ES-I3 (cell line): ENCODE data around the gene SYNE1.

Experiments used
- H3K36me3 ChIP-seq: 2 replicates; pipeline ENCODE4 v1.6.1; 2013; ENCODE audit warnings: mild to moderate bottlenecking, low read length, control low read depth, moderate library complexity; ENCODE audit not compliant: insufficient read depth
- H3K4me1 ChIP-seq: 2 replicates; pipeline ENCODE4 v1.6.1; 2013; ENCODE audit warnings: mild to moderate bottlenecking, control low read depth, low read length; ENCODE audit not compliant: insufficient read depth
- H3K9ac ChIP-seq: 2 replicates; pipeline ENCODE4 v1.6.1; 2013; ENCODE audit warnings: low read depth, mild to moderate bottlenecking, low read length, moderate library complexity
- H3K9me3 ChIP-seq: 2 replicates; pipeline ENCODE4 v1.6.1; 2013; ENCODE audit warnings: mild to moderate bottlenecking, low read length, moderate library complexity; ENCODE audit not compliant: control insufficient read depth, insufficient read depth

The SYNE1 gene

GRCh38 chr6:152118224-152118623, 518.9 kb downstream of the SYNE1 start:
- no peak overlapping the region for H3K9ac ChIP-seq
- H3K36me3 ChIP-seq, result no peaks in the 10 kb centered on the region
- H3K9me3 ChIP-seq, result no peaks in the 10 kb centered on the region
- H3K4me1 ChIP-seq, result no peaks in the 10 kb centered on the region

- Histone ChIP-seq H3K36me3 (no peaks in the 10 kb centered on the region), H3K4me1 (no peaks in the 10 kb centered on the region), H3K9me3 (no peaks in the 10 kb centered on the region), H3K9ac (no peak overlapping the region)
These were observed 519.7 kb downstream of the SYNE1 start for GRCh38 chr6:152117156-152118133.

DNA sequence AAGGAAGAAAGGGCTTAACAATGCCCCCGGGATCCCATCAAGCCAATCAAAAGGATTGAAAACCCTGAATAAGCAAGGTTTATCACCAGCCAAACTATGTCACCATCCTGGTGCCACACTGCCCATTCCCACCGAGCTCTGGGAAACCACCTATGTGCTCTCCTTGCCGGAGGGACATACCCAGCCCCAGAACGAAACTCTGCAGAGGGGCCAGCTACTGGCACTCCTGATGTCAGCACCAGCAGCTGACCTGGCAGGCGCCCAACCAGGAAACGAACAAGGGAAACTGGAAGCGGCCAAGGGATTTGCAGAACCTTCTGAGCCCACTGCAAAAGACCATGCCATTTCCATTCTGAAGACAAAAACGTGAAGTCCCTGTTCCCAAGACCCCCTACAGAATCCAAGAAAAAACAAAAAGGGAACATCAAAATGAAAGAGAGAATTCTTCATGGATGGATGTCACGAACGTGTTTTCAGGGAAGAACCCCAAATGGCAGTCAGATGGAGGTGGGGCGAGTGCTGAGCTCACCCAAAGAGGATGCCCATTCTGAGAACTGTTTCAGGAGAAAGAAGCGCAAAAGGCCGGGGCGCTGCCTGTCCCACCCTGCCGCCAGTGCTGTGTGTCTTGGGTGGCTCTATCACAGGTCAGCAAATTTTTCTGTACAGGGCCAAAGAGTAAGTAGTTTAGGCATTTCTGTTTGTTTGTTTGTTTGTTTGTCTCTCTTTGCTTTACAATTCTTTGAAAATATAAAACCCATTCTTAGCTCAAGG, 524.5 kb downstream of the SYNE1 start:
- Histone ChIP-seq H3K9ac (no peak overlapping the region), H3K36me3 (no peaks in the 10 kb centered on the region), H3K9me3 (no peaks in the 10 kb centered on the region), H3K4me1 (no peaks in the 10 kb centered on the region)

GRCh38 chr6:152110886-152111820, 526.0 kb downstream of the SYNE1 start:
- no peaks in the 10 kb centered on the region for H3K9me3 ChIP-seq
- no peak overlapping the region for H3K9ac ChIP-seq
- no peaks in the 10 kb centered on the region for H3K4me1 ChIP-seq
- H3K36me3 ChIP-seq, result no peaks in the 10 kb centered on the region

- Histone ChIP-seq H3K4me1 (no peaks in the 10 kb centered on the region), H3K9ac (no peak overlapping the region), H3K9me3 (no peaks in the 10 kb centered on the region), H3K36me3 (no peaks in the 10 kb centered on the region)
These were observed 529.2 kb downstream of the SYNE1 start for GRCh38 chr6:152107973-152108372.

DNA sequence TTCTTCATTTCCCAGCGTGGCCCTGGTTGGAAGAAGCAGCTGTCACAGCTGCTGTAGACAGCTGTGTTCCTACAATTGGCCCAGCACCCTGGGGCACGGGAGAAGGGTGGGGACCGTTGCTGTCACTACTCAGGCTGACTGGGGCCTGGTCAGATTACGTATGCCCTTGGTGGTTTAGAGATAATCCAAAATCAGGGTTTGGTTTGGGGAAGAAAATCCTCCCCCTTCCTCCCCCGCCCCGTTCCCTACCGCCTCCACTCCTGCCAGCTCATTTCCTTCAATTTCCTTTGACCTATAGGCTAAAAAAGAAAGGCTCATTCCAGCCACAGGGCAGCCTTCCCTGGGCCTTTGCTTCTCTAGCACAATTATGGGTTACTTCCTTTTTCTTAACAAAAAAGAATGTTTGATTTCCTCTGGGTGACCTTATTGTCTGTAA, 537.0 kb downstream of the SYNE1 start:
- no peaks in the 10 kb centered on the region; the same call in 1 of the 2 replicates for H3K4me1 ChIP-seq
- H3K9ac ChIP-seq, result no peak overlapping the region
- no peaks in the 10 kb centered on the region for H3K36me3 ChIP-seq
- H3K9me3 ChIP-seq, result no peaks in the 10 kb centered on the region

GRCh38 chr6:152099446-152100182, 537.5 kb downstream of the SYNE1 start:
- H3K9ac ChIP-seq, result no peak overlapping the region
- H3K4me1 ChIP-seq, result no peaks in the 10 kb centered on the region; the same call in 1 of the 2 replicates
- H3K36me3 ChIP-seq, result no peaks in the 10 kb centered on the region
- no peaks in the 10 kb centered on the region for H3K9me3 ChIP-seq

DNA sequence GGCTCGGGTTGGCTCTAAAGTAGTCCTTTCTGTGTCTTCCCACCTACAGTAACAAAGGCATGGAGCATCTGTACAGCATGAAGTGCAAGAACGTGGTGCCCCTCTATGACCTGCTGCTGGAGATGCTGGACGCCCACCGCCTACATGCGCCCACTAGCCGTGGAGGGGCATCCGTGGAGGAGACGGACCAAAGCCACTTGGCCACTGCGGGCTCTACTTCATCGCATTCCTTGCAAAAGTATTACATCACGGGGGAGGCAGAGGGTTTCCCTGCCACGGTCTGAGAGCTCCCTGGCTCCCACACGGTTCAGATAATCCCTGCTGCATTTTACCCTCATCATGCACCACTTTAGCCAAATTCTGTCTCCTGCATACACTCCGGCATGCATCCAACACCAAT, 538.5 kb downstream of the SYNE1 start:
- H3K4me1 ChIP-seq, result no peaks in the 10 kb centered on the region; the same call in 1 of the 2 replicates
- H3K9ac ChIP-seq, result no peak overlapping the region
- no peaks in the 10 kb centered on the region for H3K9me3 ChIP-seq
- H3K36me3 ChIP-seq, result no peaks in the 10 kb centered on the region

- H3K9me3 ChIP-seq, result no peaks in the 10 kb centered on the region
These were observed 540.2 kb downstream of the SYNE1 start for GRCh38 chr6:152096863-152097496.

GRCh38 chr6:152094992-152095592, 542.1 kb downstream of the SYNE1 start:
- H3K4me1 ChIP-seq, result no peaks in the 10 kb centered on the region; the same call in 1 of the 2 replicates
- H3K9me3 ChIP-seq, result no peaks in the 10 kb centered on the region
- no peak overlapping the region for H3K9ac ChIP-seq
- no peaks in the 10 kb centered on the region for H3K36me3 ChIP-seq

More at GRCh38 chr6:152096863-152097496, 540.2 kb downstream of the SYNE1 start:
- Histone ChIP-seq H3K9ac (no peak overlapping the region), H3K36me3 (no peaks in the 10 kb centered on the region), H3K4me1 (no peaks in the 10 kb centered on the region; the same call in 1 of the 2 replicates)

GRCh38 chr6:152094276-152094675, 542.9 kb downstream of the SYNE1 start:
- no peak overlapping the region for H3K9ac ChIP-seq
- H3K36me3 ChIP-seq, result no peaks in the 10 kb centered on the region
- no peaks in the 10 kb centered on the region for H3K9me3 ChIP-seq
- H3K4me1 ChIP-seq, result no peaks in the 10 kb centered on the region; the same call in 1 of the 2 replicates

GRCh38 chr6:152093711-152094110, 543.5 kb downstream of the SYNE1 start:
- H3K9me3 ChIP-seq, result no peaks in the 10 kb centered on the region
- H3K9ac ChIP-seq, result no peak overlapping the region
- no peaks in the 10 kb centered on the region for H3K36me3 ChIP-seq
- no peaks in the 10 kb centered on the region; the same call in 1 of the 2 replicates for H3K4me1 ChIP-seq
